GM12873 (cell line): ENCODE data around the gene CSPG4.

ENCODE experiments used
- CTCF ChIP-seq: IDR thresholded peaks from 2 replicates; pipeline ENCODE4 v1.5.1; 2012; ENCODE audit warnings: low read depth, mild to moderate bottlenecking, moderate library complexity, low read length, control low read depth; ENCODE audit not compliant: insufficient read depth; ENCODE audit errors: missing control alignments

Gene CSPG4

GRCh38 chr15:75636026-75636425 lies 76.6 kb downstream of the CSPG4 start:
- TF ChIP-seq CTCF: no peak

GRCh38 chr15:75631935-75632334 lies 80.7 kb downstream of the CSPG4 start:
- TF ChIP-seq CTCF: no peak

- TF ChIP-seq CTCF: no peak
Measured at GRCh38 chr15:75625542-75626347, 86.9 kb downstream of the CSPG4 start, which contains the start of gene SNUPN. Gene SNUPN (minus strand): TSS chr15:75625725. CDS start chr15:75621051, 4,674 bp downstream.
